GM10847 (cell line): ENCODE results near the gene CERS6.

Experiments
- POLR2A ChIP-seq: IDR thresholded peaks from 2 replicates; pipeline ENCODE4 v1.6.1; 2011; ENCODE audit not compliant: insufficient read length; ENCODE audit errors: extremely low read depth

The CERS6 gene

GRCh38 chr2:168660870-168661862 lies 205.1 kb downstream of the CERS6 start:
- TF ChIP-seq POLR2A: no peak

- no peak for TF ChIP-seq POLR2A
These were observed 205.8 kb downstream of the CERS6 start for GRCh38 chr2:168661863-168662256.

- TF ChIP-seq POLR2A: no peak
These were observed 206.7 kb downstream of the CERS6 start for GRCh38 chr2:168662651-168663208.

GRCh38 chr2:168663993-168664392 lies 207.9 kb downstream of the CERS6 start:
- TF ChIP-seq POLR2A: no peak

GRCh38 chr2:168666339-168666738 lies 210.3 kb downstream of the CERS6 start:
- no peak for TF ChIP-seq POLR2A

GRCh38 chr2:168667156-168667555 lies 211.1 kb downstream of the CERS6 start:
- no peak for TF ChIP-seq POLR2A

- no peak for TF ChIP-seq POLR2A
These were observed 213.1 kb downstream of the CERS6 start for GRCh38 chr2:168669151-168669550.

- no peak for TF ChIP-seq POLR2A
These were observed 214.4 kb downstream of the CERS6 start for GRCh38 chr2:168670478-168670877.

GRCh38 chr2:168671932-168672331 lies 215.9 kb downstream of the CERS6 start:
- no peak for TF ChIP-seq POLR2A

GRCh38 chr2:168673265-168674189 lies 217.5 kb downstream of the CERS6 start:
- TF ChIP-seq POLR2A: no peak

- no peak for TF ChIP-seq POLR2A
These were observed 222.2 kb downstream of the CERS6 start for GRCh38 chr2:168678153-168678853.

GRCh38 chr2:168679081-168679480 lies 223.0 kb downstream of the CERS6 start:
- TF ChIP-seq POLR2A: no peak

GRCh38 chr2:168679741-168680310 lies 223.8 kb downstream of the CERS6 start:
- TF ChIP-seq POLR2A: no peak

- no peak for TF ChIP-seq POLR2A
These were observed 227.9 kb downstream of the CERS6 start for GRCh38 chr2:168683996-168684395.

GRCh38 chr2:168684921-168685599 lies 229.0 kb downstream of the CERS6 start:
- no peak for TF ChIP-seq POLR2A
